Activated CD8-positive, alpha-beta T cell treated with anti-CD3 and anti-CD28 coated beads, Interleukin-2, amount 10 ng/mL, durations not matched to agents 7 days and 5 days (primary cell): Measurements from ENCODE around the gene GRIK1. TPM values are rescaled to one million over a fixed set of nuclear protein-coding genes. Genes with fewer than 3 reads are reported as not detected.

Experiments used
- ATAC-seq: fragments of 150-1000 bp; cut with Tn5 transposase; one replicate; pipeline ENCODE4 v1.10.0; 2021; ENCODE audit warnings: moderate library complexity
- CTCF ChIA-PET: fragments of 350-600 bp; sonication (Branson Sonifier 250); formaldehyde crosslinking; loops from one replicate; lab custom pipeline; 2021; ENCODE audit warnings: antibody characterized with exemption; lab: Charles Lee
- POLR2A ChIA-PET: fragments of 350-600 bp; sonication (Branson Sonifier 250); formaldehyde crosslinking; loops from one replicate; lab custom pipeline; 2021; ENCODE audit warnings: antibody characterized with exemption; lab: Charles Lee
- DNase-seq: peaks from one replicate; pipeline ENCODE4 v3.0.0-alpha.2; 2020
- H3K27ac Mint-ChIP-seq: one replicate; pipeline ENCODE4 v1.8.0; 2021; ENCODE audit warnings: mild to moderate bottlenecking, mixed read lengths
- H3K27me3 Mint-ChIP-seq: one replicate; pipeline ENCODE4 v1.8.0; 2021; ENCODE audit warnings: low read depth, mixed read lengths
- H3K36me3 Mint-ChIP-seq: one replicate; pipeline ENCODE4 v1.8.0; 2021; ENCODE audit warnings: low read depth, mixed read lengths
- H3K4me1 Mint-ChIP-seq: one replicate; pipeline ENCODE4 v1.8.0; 2021; ENCODE audit warnings: low read depth, mixed read lengths
- H3K4me3 Mint-ChIP-seq: one replicate; pipeline ENCODE4 v1.8.0; 2021; ENCODE audit warnings: mild to moderate bottlenecking, mixed read lengths
- H3K9me3 Mint-ChIP-seq: one replicate; pipeline ENCODE4 v1.8.0; 2022; ENCODE audit warnings: mixed read lengths; ENCODE audit not compliant: insufficient read depth
- total RNA-seq, 2 experiments: library from RNA; stranded (reverse); gene quantifications; one replicate each; pipeline ENCODE4 v1.2.3, GENCODE V29; 2021

Gene GRIK1
- total RNA-seq, 2 experiments from 2014 or later: not detected

DNA sequence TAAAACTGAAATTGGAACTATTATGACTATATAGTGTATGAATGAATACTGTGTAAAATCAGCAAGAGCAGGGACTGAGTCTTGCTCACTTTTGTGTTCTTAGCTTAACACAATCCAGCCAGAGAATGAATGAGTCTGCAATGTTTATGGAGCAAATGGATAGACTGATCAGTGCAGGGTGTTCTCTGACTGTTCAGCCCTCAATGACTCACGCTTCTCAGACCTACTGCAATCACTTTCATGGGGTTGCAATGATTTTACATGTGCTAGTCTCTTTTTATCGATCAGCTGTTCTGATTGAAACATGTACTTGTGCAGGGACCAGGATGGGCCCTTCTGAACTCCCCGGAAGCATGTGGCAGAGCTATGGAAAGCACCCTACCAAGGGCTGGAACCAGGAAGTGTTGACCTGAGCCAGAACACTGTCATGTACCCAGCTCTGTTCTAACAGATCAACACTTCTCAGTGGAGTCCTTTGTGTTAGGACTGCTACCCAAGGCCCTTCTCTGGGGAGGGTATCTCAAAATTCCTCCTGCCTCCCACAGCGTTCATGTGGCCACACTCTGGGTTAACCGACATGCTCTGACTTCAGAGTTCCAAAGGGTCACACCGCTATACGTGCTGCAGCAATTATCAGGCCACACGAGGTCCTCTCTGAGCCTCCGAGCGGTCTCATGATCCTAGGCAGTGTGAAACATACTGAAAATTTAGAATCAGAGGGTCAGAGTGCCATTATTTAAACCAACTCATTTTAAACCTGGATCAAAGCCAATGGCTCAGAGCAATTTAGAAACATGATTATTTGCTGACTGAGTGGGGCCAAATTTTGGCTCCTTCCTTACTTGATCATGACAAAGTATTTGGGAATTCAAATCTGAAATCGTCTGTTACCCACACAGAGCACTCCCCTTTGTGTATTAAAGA is 35.2 kb downstream of the GRIK1 start:
- CTCF ChIA-PET: no interaction called here
- Mint-ChIP-seq H3K36me3 (no peaks in the 10 kb centered on the region), H3K9me3 (no peaks in the 10 kb centered on the region), H3K4me1 (no peaks in the 10 kb centered on the region), H3K27me3 (peaks cover 2% of the 10 kb centered on the region), H3K4me3 (no peak overlapping the region), H3K27ac (no peak overlapping the region)
- POLR2A ChIA-PET: no interaction called here
- ATAC-seq: no peak
- DNase-seq: no peak

- Mint-ChIP-seq H3K9me3 (no peaks in the 10 kb centered on the region), H3K27me3 (no peaks in the 10 kb centered on the region), H3K27ac (no peak overlapping the region), H3K36me3 (no peaks in the 10 kb centered on the region), H3K4me1 (no peaks in the 10 kb centered on the region), H3K4me3 (no peak overlapping the region)
- ChIA-PET POLR2A (no interaction called here), CTCF (no interaction called here)
- no peak for ATAC-seq
- DNase-seq: no peak
These were observed 42.9 kb downstream of the GRIK1 start for GRCh38 chr21:29896884-29897283.

DNA sequence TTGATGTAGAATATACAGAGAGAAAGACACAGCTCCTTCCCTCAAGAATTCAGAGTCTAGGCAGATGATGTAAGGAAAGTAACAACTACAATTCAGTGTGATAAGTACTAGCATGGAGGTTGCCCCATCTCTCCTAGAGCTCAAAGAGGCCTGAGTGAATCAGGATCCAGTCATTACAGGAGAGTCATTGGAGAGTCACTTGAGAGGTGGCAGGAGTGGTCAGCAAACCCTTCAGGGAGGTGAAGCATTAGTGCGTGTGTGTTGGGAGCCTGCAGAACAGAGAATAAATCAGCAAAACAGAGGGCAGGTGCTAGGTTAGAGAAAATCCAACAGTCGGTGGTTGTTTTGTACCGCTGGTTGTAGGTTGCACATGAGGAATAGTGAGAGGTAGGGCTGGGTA is 46.1 kb downstream of the GRIK1 start:
- CTCF ChIA-PET: no interaction called here
- POLR2A ChIA-PET: no interaction called here
- Mint-ChIP-seq H3K4me1 (no peaks in the 10 kb centered on the region), H3K27ac (no peak overlapping the region), H3K36me3 (no peaks in the 10 kb centered on the region), H3K9me3 (no peaks in the 10 kb centered on the region), H3K27me3 (no peaks in the 10 kb centered on the region), H3K4me3 (no peak overlapping the region)
- DNase-seq (no peak), ATAC-seq (no peak)

GRCh38 chr21:29892379-29892778 is 47.4 kb downstream of the GRIK1 start:
- CTCF ChIA-PET: no interaction called here
- no peak for ATAC-seq
- no peak overlapping the region for H3K4me3 Mint-ChIP-seq
- H3K27me3 Mint-ChIP-seq: no peaks in the 10 kb centered on the region
- H3K9me3 Mint-ChIP-seq: no peaks in the 10 kb centered on the region
- H3K36me3 Mint-ChIP-seq: no peaks in the 10 kb centered on the region
- DNase-seq: no peak
- no peaks in the 10 kb centered on the region for H3K4me1 Mint-ChIP-seq
- H3K27ac Mint-ChIP-seq: no peak overlapping the region
- POLR2A ChIA-PET: no interaction called here

DNA sequence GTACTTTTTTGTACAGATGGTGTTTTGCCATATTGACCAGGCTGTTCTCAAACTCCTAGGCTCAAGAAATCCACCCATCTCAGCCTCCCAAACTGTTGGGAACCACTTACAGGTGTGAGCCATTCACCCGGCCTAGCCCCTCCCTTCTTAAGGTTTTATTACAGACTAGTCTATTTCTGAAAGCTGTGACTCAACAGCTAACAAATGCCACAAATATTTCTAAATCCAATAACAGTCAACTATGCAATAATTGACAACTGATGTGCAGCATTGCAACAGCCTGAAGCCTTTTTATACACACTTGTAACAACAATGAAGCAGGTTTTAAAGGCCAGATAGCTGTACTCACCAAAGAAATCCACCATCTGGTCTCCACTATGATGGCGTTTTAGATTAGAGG is 51.4 kb downstream of the GRIK1 start:
- H3K27me3 Mint-ChIP-seq: no peaks in the 10 kb centered on the region
- ChIA-PET POLR2A (no interaction called here), CTCF (no interaction called here)
- H3K27ac Mint-ChIP-seq: no peak overlapping the region
- no peak for ATAC-seq
- no peaks in the 10 kb centered on the region for H3K36me3 Mint-ChIP-seq
- no peaks in the 10 kb centered on the region for H3K4me1 Mint-ChIP-seq
- H3K4me3 Mint-ChIP-seq: no peak overlapping the region
- H3K9me3 Mint-ChIP-seq: no peaks in the 10 kb centered on the region
- DNase-seq: no peak

DNA sequence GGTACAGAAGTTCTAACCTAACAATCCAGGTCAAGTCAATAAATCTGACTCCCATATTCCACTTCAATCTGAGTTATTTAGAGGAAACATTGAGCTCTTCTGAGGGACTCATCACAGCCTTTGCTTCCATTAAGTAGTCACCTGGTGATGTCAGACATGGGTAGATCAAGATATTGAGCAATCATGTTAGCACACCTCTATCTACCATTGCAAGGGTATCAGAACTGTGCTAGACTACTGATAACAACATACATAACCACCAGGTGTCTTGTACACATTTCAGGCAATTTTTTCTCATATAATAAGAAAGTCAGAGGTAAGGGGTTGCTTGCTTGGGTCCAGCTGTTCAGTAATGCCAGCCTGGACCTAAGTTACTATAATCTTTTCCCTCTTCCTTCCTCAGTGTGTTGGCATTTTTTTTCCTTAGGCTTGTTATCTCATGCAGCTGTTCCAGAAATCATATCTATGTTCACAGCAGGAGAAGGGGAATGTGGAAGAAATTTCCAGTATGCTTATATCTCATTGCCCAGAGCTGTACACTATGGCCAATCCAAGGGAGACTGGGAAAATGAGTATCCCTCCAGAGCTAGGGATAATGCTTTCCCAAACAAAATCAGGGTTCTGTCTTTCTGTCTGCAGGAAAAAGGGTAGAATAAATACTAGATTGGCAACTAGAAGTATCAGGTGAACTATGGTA is 52.3 kb downstream of the GRIK1 start:
- no peak for ATAC-seq
- no peaks in the 10 kb centered on the region for H3K36me3 Mint-ChIP-seq
- H3K9me3 Mint-ChIP-seq: no peaks in the 10 kb centered on the region
- CTCF ChIA-PET: no interaction called here
- H3K4me1 Mint-ChIP-seq: no peaks in the 10 kb centered on the region
- H3K27ac Mint-ChIP-seq: no peak overlapping the region
- H3K4me3 Mint-ChIP-seq: no peak overlapping the region
- no peaks in the 10 kb centered on the region for H3K27me3 Mint-ChIP-seq
- no peak for DNase-seq
- POLR2A ChIA-PET: interaction anchor here (0.6 kb wide), 1 partner anchor 859 kb away, joined by 3 read pairs; the partner anchor contains the start of gene KRTAP21-2

DNA sequence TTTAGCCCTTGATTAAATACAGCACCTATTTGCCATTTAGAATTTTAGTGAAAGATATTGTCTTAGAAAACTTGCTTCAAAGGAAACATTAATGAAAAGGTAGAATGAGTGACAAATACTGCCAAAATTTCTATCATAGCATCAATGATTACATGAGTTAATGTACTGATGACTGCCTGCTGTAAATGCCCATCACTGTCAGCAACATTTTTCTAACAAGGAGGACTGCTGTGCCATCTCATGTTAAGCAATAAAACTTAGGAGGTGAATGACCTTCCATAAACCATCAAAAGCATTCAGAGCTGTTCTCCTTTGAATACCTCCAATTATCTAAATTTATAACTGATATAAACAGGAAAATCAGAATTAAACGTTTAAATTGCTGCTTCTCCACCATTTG is 54.3 kb downstream of the GRIK1 start:
- POLR2A ChIA-PET: no interaction called here
- DNase-seq (no peak), ATAC-seq (no peak)
- H3K4me1 Mint-ChIP-seq: no peaks in the 10 kb centered on the region
- H3K9me3 Mint-ChIP-seq: no peaks in the 10 kb centered on the region
- H3K4me3 Mint-ChIP-seq: no peak overlapping the region
- H3K36me3 Mint-ChIP-seq: no peaks in the 10 kb centered on the region
- CTCF ChIA-PET: no interaction called here
- H3K27ac Mint-ChIP-seq: no peak overlapping the region
- H3K27me3 Mint-ChIP-seq: no peaks in the 10 kb centered on the region

- DNase-seq (no peak), ATAC-seq (no peak)
- Mint-ChIP-seq H3K4me3 (no peak overlapping the region), H3K27me3 (no peaks in the 10 kb centered on the region), H3K36me3 (no peaks in the 10 kb centered on the region), H3K27ac (no peak overlapping the region), H3K9me3 (no peaks in the 10 kb centered on the region), H3K4me1 (no peaks in the 10 kb centered on the region)
- ChIA-PET POLR2A (no interaction called here), CTCF (no interaction called here)
These were observed 63.9 kb downstream of the GRIK1 start for GRCh38 chr21:29875873-29876272.

GRCh38 chr21:29875036-29875716 is 64.6 kb downstream of the GRIK1 start:
- CTCF ChIA-PET: no interaction called here
- DNase-seq (no peak), ATAC-seq (no peak)
- no peaks in the 10 kb centered on the region for H3K27me3 Mint-ChIP-seq
- H3K4me1 Mint-ChIP-seq: no peaks in the 10 kb centered on the region
- POLR2A ChIA-PET: no interaction called here
- H3K4me3 Mint-ChIP-seq: no peak overlapping the region
- no peaks in the 10 kb centered on the region for H3K36me3 Mint-ChIP-seq
- H3K9me3 Mint-ChIP-seq: no peaks in the 10 kb centered on the region
- H3K27ac Mint-ChIP-seq: no peak overlapping the region

DNA sequence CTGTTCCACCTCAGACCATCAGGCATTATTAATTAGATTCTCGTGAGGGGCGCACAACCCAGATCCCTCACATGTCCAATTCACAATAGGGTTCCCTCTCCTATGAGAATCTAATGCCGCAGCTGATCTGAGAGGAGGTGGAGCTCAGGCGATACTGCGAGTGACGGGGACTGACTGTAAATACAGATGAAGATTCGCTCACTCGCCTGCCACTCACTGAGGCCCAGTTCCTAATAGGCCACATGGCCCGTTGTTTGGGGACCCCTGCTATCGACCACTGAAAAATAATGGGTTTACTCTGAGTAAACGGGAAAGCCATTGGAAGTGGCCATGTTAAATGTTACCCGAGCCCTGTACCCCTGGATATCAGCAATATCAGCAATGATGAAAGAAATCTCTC is 65.9 kb downstream of the GRIK1 start:
- CTCF ChIA-PET: no interaction called here
- Mint-ChIP-seq H3K27ac (no peak overlapping the region), H3K9me3 (no peaks in the 10 kb centered on the region), H3K36me3 (no peaks in the 10 kb centered on the region), H3K27me3 (no peaks in the 10 kb centered on the region), H3K4me1 (no peaks in the 10 kb centered on the region), H3K4me3 (no peak overlapping the region)
- ATAC-seq (no peak), DNase-seq (no peak)
- POLR2A ChIA-PET: no interaction called here

GRCh38 chr21:29870814-29871213 is 69.0 kb downstream of the GRIK1 start:
- peaks cover 2% of the 10 kb centered on the region for H3K27me3 Mint-ChIP-seq
- H3K4me3 Mint-ChIP-seq: no peak overlapping the region
- DNase-seq (no peak), ATAC-seq (no peak)
- H3K9me3 Mint-ChIP-seq: no peaks in the 10 kb centered on the region
- no peak overlapping the region for H3K27ac Mint-ChIP-seq
- POLR2A ChIA-PET: no interaction called here
- no peaks in the 10 kb centered on the region for H3K4me1 Mint-ChIP-seq
- no peaks in the 10 kb centered on the region for H3K36me3 Mint-ChIP-seq
- CTCF ChIA-PET: no interaction called here

GRCh38 chr21:29867796-29868195 is 72.0 kb downstream of the GRIK1 start:
- H3K4me1 Mint-ChIP-seq: no peaks in the 10 kb centered on the region
- no peak overlapping the region for H3K4me3 Mint-ChIP-seq
- H3K27me3 Mint-ChIP-seq: peaks cover 5% of the 10 kb centered on the region
- no peaks in the 10 kb centered on the region for H3K9me3 Mint-ChIP-seq
- no peak for DNase-seq
- ChIA-PET POLR2A (no interaction called here), CTCF (no interaction called here)
- no peak overlapping the region for H3K27ac Mint-ChIP-seq
- no peak for ATAC-seq
- H3K36me3 Mint-ChIP-seq: no peaks in the 10 kb centered on the region
